ENCODE data around the gene LYPD6.

The LYPD6 gene

GRCh38 chr2:149470046-149470445 is 139.7 kb downstream of the LYPD6 start:
- H3K4me3 ChIP-seq (ENCODE audit: low read depth, low read length): no peak overlapping the region
- no peak for TF ChIP-seq CTCF (IDR thresholded peaks at IDR 0.05; ENCODE audit: low read depth, low read length, missing control alignments)
- DNase-seq (ENCODE audit: low read depth): no peak
- in situ Hi-C loops (cut with HindIII; ENCODE audit: low sequenced_read_pairs): no loop called here

GRCh38 chr2:149472413-149472812 is 142.0 kb downstream of the LYPD6 start:
- no peak overlapping the region for H3K4me3 ChIP-seq (ENCODE audit: low read depth, low read length)
- TF ChIP-seq CTCF (IDR thresholded peaks at IDR 0.05; ENCODE audit: low read depth, low read length, missing control alignments): no peak
- in situ Hi-C loops (cut with HindIII; ENCODE audit: low sequenced_read_pairs): no loop called here
- DNase-seq (ENCODE audit: low read depth): no peak

GRCh38 chr2:149473068-149473467 is 142.7 kb downstream of the LYPD6 start:
- no peak for TF ChIP-seq CTCF (IDR thresholded peaks at IDR 0.05; ENCODE audit: low read depth, low read length, missing control alignments)
- no peak overlapping the region for H3K4me3 ChIP-seq (ENCODE audit: low read depth, low read length)
- no peak for DNase-seq (ENCODE audit: low read depth)
- in situ Hi-C loops (cut with HindIII; ENCODE audit: low sequenced_read_pairs): no loop called here

GRCh38 chr2:149473521-149473920 is 143.1 kb downstream of the LYPD6 start:
- TF ChIP-seq CTCF (IDR thresholded peaks at IDR 0.05; ENCODE audit: low read depth, low read length, missing control alignments): no peak
- in situ Hi-C loops (cut with HindIII; ENCODE audit: low sequenced_read_pairs): no loop called here
- DNase-seq (ENCODE audit: low read depth): peak; percentile 18
- H3K4me3 ChIP-seq (ENCODE audit: low read depth, low read length): no peak overlapping the region

- in situ Hi-C loops (cut with HindIII; ENCODE audit: low sequenced_read_pairs): no loop called here
- TF ChIP-seq CTCF (IDR thresholded peaks at IDR 0.05; ENCODE audit: low read depth, low read length, missing control alignments): no peak
- no peak for DNase-seq (ENCODE audit: low read depth)
These were observed 152.7 kb downstream of the LYPD6 start for GRCh38 chr2:149483004-149483605.

GRCh38 chr2:149486664-149487063 is 156.3 kb downstream of the LYPD6 start:
- no peak overlapping the region for H3K4me3 ChIP-seq (ENCODE audit: low read depth, low read length)
- in situ Hi-C loops (cut with HindIII; ENCODE audit: low sequenced_read_pairs): no loop called here
- no peak for DNase-seq (ENCODE audit: low read depth)
- no peak for TF ChIP-seq CTCF (IDR thresholded peaks at IDR 0.05; ENCODE audit: low read depth, low read length, missing control alignments)

More at GRCh38 chr2:149483004-149483605, 152.7 kb downstream of the LYPD6 start:
- H3K4me3 ChIP-seq (ENCODE audit: low read depth, low read length): no peak overlapping the region

All from astrocyte of the cerebellum (primary cell).